ENCODE measurements around the gene KLHDC1. TPM values are rescaled to one million over a fixed set of nuclear protein-coding genes. Genes with fewer than 3 reads are reported as not detected.
"Not testable (repeated sequence)": the region's sequence is repeated elsewhere in the genome, so short reads cannot be mapped to it uniquely, and the experiment has no call there.

The KLHDC1 gene
- total and polyA plus RNA-seq, 9 of the 15 experiments (the other 6 are each of a cell fraction or from before 2014, with no cell fraction given): 0.08 to 0.41 (median 0.18) TPM

- no peaks in the 10 kb centered on the region for H3K79me2 ChIP-seq (ENCODE audit: control insufficient read depth, insufficient read depth, low read length)
- H3K27me3 ChIP-seq (ENCODE audit: control insufficient read depth in 2 of 2, insufficient read depth in 2 of 2, low read length in 2 of 2): no peaks in the 10 kb centered on the region
- H3K9ac ChIP-seq (ENCODE audit: insufficient read depth in 1 of 2, low read depth in 2 of 2, low read length in 2 of 2): no peak overlapping the region
- no peak overlapping the region for H2AFZ ChIP-seq (ENCODE audit: low read depth, low read length)
- ChIA-PET CTCF (ENCODE audit: low intra/inter-chr PET ratio) (no interaction called here), POLR2A (no interaction called here)
- FAIRE-seq (no peak), ATAC-seq (no peak), DNase-seq (ENCODE audit: extremely low read depth in 1 of 4, low spot score in 3 of 4) (no peak)
- no peak overlapping the region for H3K4me3 ChIP-seq
- in situ Hi-C loops (cut with MboI) (no loop called here), intact Hi-C loops (cut with micrococcal nuclease) (no loop called here)
- 0 out of 2 replicates have a peak, but pooled peaks have one; percentile 35 for TF ChIP-seq ZNF384 (IDR thresholded peaks at IDR 0.05; ENCODE audit: low read depth, low read length)
- TF ChIP-seq TRIM28 (IDR thresholded peaks at IDR 0.05): peak; percentile 62; the same call in 1 of the 2 replicates
- no peak for TF ChIP-seq TARDBP (IDR thresholded peaks at IDR 0.05)
- TF ChIP-seq KAT2B (IDR thresholded peaks at IDR 0.05; ENCODE audit: low read depth, low read length): no peak
- TF ChIP-seq MTA2 (IDR thresholded peaks at IDR 0.05; ENCODE audit: low read depth): no peak
- TF ChIP-seq PTTG1 (tag; IDR thresholded peaks at IDR 0.05; ENCODE audit: low read depth): no peak
- no peak for TF ChIP-seq SAFB2 (IDR thresholded peaks at IDR 0.05; ENCODE audit: borderline replicate concordance, low read depth, low read length, severe bottlenecking)
- H3K36me3 ChIP-seq (ENCODE audit: control insufficient read depth, insufficient read depth, low read length): no peaks in the 10 kb centered on the region
- no peak overlapping the region for H3K27ac ChIP-seq (ENCODE audit: extremely low read depth, low read depth, low read length)
- no peaks in the 10 kb centered on the region for H3K9me1 ChIP-seq (ENCODE audit: control insufficient read depth, insufficient read depth, low read length)
- BruUV-seq (replicated peaks): no TSS peak
- H3K9me3 ChIP-seq (replicated peaks; ENCODE audit: control insufficient read depth, insufficient read depth, low read depth, low read length): no peaks in the 10 kb centered on the region; the same call in 1 of the 2 replicates
- H3K4me1 ChIP-seq (replicated peaks in 1 of 2; ENCODE audit: control insufficient read depth in 2 of 2, insufficient read depth in 2 of 2, low read length in 2 of 2): no peaks in the 10 kb centered on the region
- H3K4me2 ChIP-seq (ENCODE audit: insufficient read depth, low read length): no peak overlapping the region
- no peaks in the 10 kb centered on the region for H4K20me1 ChIP-seq (replicated peaks; ENCODE audit: control insufficient read depth, insufficient read depth, low read length)
Measured at GRCh38 chr14:49720744-49721143, 27.8 kb downstream of the KLHDC1 start.

DNA sequence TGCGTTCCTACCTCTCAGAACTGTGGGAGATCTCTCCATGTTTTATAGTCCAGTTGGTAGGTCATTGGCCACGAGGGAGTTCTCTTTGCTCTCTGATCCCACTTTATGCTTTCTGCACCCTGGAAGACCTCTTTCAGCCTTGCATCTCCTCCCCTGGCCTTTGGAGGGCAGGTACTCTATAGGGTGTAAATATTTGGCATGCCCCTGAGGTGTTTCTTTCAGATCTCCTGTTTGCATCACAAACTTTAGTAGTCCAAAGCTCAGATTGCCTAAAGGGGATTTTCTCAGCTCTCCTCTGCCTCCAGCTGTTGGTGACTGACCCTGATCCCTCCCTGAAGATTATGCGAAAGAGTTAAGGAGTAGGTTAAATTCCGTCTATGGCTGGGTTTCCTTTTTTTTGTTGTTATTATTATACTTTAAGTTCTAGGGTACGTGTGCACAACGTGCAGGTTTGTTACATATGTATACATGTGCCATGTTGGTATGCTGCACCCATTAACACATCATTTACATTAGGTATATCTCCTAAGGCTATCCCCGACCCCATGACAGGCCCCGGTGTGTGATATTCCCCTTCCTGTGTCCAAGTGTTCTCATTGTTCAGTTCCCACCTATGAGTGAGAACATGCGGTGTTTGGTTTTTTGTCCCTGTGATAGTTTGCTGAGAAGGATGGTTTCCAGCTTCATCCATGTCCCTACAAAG, 29.0 kb downstream of the KLHDC1 start:
- intact Hi-C loops (cut with micrococcal nuclease); H3K27ac ChIP-seq (ENCODE audit: extremely low read depth, low read depth, low read length); FAIRE-seq; H3K9me3 ChIP-seq (replicated peaks; ENCODE audit: control insufficient read depth, insufficient read depth, low read depth, low read length); ATAC-seq; H3K4me3 ChIP-seq; H3K9me1 ChIP-seq (ENCODE audit: control insufficient read depth, insufficient read depth, low read length); H3K4me2 ChIP-seq (ENCODE audit: insufficient read depth, low read length); H4K20me1 ChIP-seq (replicated peaks; ENCODE audit: control insufficient read depth, insufficient read depth, low read length); BruUV-seq (replicated peaks); POLR2A ChIA-PET; H3K9ac ChIP-seq (ENCODE audit: insufficient read depth in 1 of 2, low read depth in 2 of 2, low read length in 2 of 2); DNase-seq (ENCODE audit: extremely low read depth in 1 of 4, low spot score in 3 of 4); H3K36me3 ChIP-seq (ENCODE audit: control insufficient read depth, insufficient read depth, low read length); in situ Hi-C loops (cut with MboI); H2AFZ ChIP-seq (ENCODE audit: low read depth, low read length); H3K79me2 ChIP-seq (ENCODE audit: control insufficient read depth, insufficient read depth, low read length); H3K4me1 ChIP-seq (replicated peaks in 1 of 2; ENCODE audit: control insufficient read depth in 2 of 2, insufficient read depth in 2 of 2, low read length in 2 of 2); H3K27me3 ChIP-seq (ENCODE audit: control insufficient read depth in 2 of 2, insufficient read depth in 2 of 2, low read length in 2 of 2): not testable (repeated sequence)
- CTCF ChIA-PET (ENCODE audit: low intra/inter-chr PET ratio): interaction anchor here (0.6 kb wide), 1 partner anchor 109 kb away, joined by 4 read pairs; no protein-coding TSS in a partner anchor
- 35% methylated on average over 8 of the region's 9 CpGs for WGBS (ENCODE audit: insufficient coverage, low coverage, missing lambda C conversion rate)

Measured in K562 (cell line).